Neural progenitor cell (in vitro differentiated cells): ENCODE results near the gene STON2.

Experiments used
- CTCF ChIP-seq: fragments of 200-600 bp; sonication (generic); IDR thresholded peaks from 2 replicates; pipeline ENCODE4 v1.5.1; 2017; ENCODE audit warnings: antibody characterized with exemption, mild to moderate bottlenecking
- EZH2 ChIP-seq: fragments of 200-600 bp; sonication (generic); IDR thresholded peaks from 2 replicates; pipeline ENCODE4 v1.6.1; 2017; ENCODE audit warnings: antibody characterized with exemption, mild to moderate bottlenecking, moderate library complexity
- EZH2phosphoT487 ChIP-seq: fragments of 200-600 bp; sonication (generic); IDR thresholded peaks from 2 replicates; pipeline ENCODE4 v1.6.1; 2017; ENCODE audit warnings: antibody characterized with exemption

- TF ChIP-seq CTCF: no peak
- TF ChIP-seq EZH2: no peak
- no peak for TF ChIP-seq EZH2phosphoT487
Observed at GRCh38 chr14:81222691-81223090, 177.4 kb downstream of the STON2 start.
